A673 (cell line): Measurements from ENCODE around the gene GCN1.

Source experiments
- CTCF ChIP-seq: fragments of 300-800, 200-600 bp; sonication (generic); conservative IDR thresholded peaks from 2 replicates; pipeline ENCODE4 v1.5.1; 2017; ENCODE audit warnings: low read depth, mild to moderate bottlenecking, antibody characterized with exemption, low read length, moderate library complexity, mixed read lengths
- EZH2 ChIP-seq: fragments of 200-600 bp; sonication (generic); IDR thresholded peaks from 2 replicates; pipeline ENCODE4 v1.6.1; 2017; ENCODE audit warnings: borderline replicate concordance, low read depth, mild to moderate bottlenecking, mixed read lengths, antibody characterized with exemption, low read length; ENCODE audit not compliant: poor library complexity, severe bottlenecking

DNA sequence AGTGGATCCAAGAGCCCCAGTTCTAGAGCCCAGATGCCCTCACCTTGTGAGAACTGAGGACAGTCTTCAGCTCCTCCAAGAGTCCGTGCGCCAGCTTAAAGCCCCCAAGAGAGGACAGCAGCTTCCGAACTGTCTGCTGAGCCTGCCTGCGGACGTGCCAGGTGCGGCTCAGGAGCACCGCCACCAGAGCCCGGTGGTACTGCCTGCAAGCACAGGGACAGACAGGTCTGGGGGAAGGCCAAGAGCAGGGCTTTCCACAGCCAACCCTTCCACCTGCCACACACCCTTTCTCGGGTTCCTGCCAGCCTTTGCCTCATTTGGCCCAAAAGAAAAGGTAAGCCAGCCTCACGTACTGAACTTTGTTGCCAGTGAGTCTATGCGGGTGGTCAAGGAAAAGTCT lies 30.2 kb downstream of the GCN1 start:
- TF ChIP-seq CTCF (no peak), EZH2 (no peak)
